Lower leg skin (tissue), 3 donors: ENCODE measurements around the gene HTRA2.

ENCODE experiments used
- CTCF ChIP-seq, 3 donors: fragments of 450-650 bp; IDR thresholded peaks; one replicate each; pipeline ENCODE4 v1.5.1; 2016; ENCODE audit warnings: antibody characterized with exemption in 3 of 3, mild to moderate bottlenecking in 3 of 3, moderate library complexity in 2 of 3
- POLR2A ChIP-seq, 2 donors: fragments of 450-650 bp; IDR thresholded peaks; one replicate each; pipeline ENCODE4 v1.6.1; 2016 to 2017; ENCODE audit warnings: antibody characterized with exemption in 2 of 2, mild to moderate bottlenecking in 1 of 2, moderate library complexity in 1 of 2

- TF ChIP-seq POLR2A (IDR thresholded peaks at IDR 0.05), result no peak
- TF ChIP-seq CTCF (IDR thresholded peaks at IDR 0.05), result no peak
These were observed 13.1 kb upstream of the HTRA2 start for GRCh38 chr2:74516650-74517049.
